Posterior cingulate gyrus (tissue), 11 donors: ENCODE results near the gene LASP1NB.
"Not testable (repeated sequence)": the region's sequence is repeated elsewhere in the genome, so short reads cannot be mapped to it uniquely, and the experiment has no call there.

ENCODE experiments used
- DNase-seq, 10 donors: peaks; one replicate each; pipeline versions ENCODE4 v3.0.0 to v3.0.0-alpha.2; 2020 to 2021; ENCODE audit warnings: mixed read lengths in 3 of 10
- intact Hi-C: fragments of 100-400 bp; cut with DNase I; formaldehyde crosslinking; loops from one replicate; pipeline ENCODE4 v1.15.1; 2023

LASP1NB gene

GRCh38 chr17:38915639-38915995 is 9.8 kb upstream of the LASP1NB start:
- peak in 4 of 10 donors; percentile 29 to 81 (median 67) for DNase-seq
- intact Hi-C loops: no loop called here

DNA sequence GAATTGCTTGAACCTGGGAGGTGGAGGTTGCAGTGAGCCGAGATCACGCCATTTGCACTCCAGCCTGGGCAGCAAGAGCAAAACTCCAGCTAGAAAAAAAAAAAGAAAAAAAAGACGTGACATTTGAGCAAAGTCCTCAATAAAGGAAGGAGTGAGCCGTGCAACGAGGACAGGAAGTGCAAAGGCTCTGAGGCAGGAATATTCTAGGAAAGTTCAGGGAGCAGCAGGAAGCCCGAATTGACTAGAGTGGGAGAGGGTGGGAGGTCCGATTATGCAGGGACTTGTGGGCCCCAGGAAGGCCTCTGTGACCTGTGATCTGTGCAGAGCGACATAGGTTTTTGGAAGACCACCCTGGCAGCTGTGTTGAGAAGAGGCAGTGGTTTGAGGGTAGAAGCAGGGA is 8.6 kb upstream of the LASP1NB start:
- intact Hi-C loops: no loop called here
- peak in 2 of 10 donors; percentile 15 to 31 for DNase-seq

DNA sequence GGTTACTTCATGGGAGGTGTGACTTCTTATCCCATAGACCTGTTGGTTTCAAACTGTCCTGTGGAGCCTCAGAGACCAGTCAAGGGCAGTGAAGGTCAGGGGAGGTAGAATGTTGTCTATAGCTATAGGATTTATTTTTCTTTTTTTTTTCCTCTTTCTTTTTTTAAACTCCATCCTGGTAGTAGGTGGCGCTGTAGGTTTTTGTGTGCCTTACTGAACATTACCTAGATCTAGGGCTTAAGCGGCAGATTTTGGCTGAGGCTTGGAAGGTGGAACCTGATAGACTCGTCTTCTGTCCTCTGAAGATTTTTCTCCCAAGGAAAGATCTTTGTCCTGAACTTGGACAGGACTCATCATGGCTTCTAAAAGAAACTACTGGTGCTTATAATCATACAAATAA is 8.2 kb upstream of the LASP1NB start:
- peak in 2 of 10 donors; percentile 1 to 29 for DNase-seq
- intact Hi-C loops: no loop called here

DNA sequence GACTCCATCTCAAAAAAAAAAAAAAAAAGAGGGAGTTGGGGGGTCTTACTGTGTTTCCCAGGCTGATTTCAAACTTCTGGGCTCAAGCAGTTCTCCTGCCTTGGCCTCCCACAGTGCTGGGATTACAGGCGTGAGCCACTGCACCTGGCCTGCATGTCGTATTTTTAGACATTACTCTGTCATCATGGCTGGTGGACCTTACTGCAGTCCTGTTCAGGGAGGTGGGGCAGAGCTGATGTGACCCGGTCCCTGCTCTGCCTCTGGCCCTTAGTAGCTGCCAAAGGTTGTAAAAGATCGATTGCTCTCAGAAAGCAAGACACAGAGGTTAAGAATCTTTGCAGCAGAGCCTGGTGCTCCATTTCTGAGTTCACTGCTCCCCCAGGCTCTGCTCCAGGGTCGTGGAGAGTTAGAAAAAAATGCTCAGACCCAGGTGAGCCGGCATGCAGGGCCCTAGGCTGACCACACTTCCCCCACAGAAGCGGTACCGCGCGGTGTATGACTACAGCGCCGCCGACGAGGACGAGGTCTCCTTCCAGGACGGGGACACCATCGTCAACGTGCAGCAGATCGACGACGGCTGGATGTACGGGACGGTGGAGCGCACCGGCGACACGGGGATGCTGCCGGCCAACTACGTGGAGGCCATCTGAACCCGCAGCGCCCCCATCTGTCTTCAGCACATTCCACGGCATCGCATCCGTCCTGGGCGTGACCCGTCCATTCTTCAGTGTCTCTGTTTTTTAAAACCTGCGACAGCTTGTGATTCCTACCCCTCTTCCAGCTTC is 7.1 kb upstream of the LASP1NB start:
- intact Hi-C loops: no loop called here

GRCh38 chr17:38918916-38919315 is 6.5 kb upstream of the LASP1NB start:
- peak in 1 of 10 donors; percentile 61 for DNase-seq
- intact Hi-C loops: no loop called here

More for the DNA sequence above, 7.1 kb upstream of the LASP1NB start:
- peak in 2 of 10 donors; percentile 73 to 83 for DNase-seq

- intact Hi-C loops: no loop called here
- peak in 2 of 10 donors; percentile 39 to 70 for DNase-seq
These were observed 5.9 kb upstream of the LASP1NB start for GRCh38 chr17:38919316-38920078.

GRCh38 chr17:38920374-38921291 is 4.8 kb upstream of the LASP1NB start:
- peak in 2 of 10 donors; percentile 63 to 85 for DNase-seq
- intact Hi-C loops: no loop called here

DNA sequence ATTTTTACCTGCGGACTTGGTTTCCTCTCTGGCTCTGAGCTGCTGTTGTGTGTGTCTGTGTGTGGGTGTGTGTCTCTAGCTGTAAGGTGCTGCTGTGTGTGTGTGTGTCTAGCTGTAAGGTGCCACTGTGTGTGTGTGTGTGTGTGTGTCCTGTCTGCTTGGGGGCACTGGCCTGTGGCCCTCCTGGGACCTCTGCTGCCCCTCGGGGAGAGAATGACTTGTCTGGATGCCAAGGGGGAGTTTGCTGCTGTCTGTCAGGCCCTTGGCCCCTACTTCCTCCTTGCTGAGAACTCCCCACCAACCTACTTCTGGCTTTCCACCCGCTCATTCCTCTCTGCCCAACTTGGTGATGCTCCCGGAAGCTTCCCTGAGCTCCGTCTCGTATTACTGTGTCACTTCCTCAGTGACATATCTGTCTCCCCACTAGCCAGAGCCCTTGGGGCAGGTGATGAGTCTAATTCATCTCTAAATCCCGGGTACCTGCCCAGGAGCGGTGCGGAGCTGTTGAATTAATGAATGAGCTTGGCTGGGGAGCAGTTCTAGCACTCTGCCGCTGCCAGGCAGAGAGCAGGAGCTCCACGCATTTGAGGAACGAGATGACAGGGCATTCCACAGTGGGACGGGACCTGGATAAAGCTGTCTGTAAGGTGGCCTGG is 3.5 kb upstream of the LASP1NB start:
- intact Hi-C loops: no loop called here
- DNase-seq: peak in 2 of 10 donors; percentile 76 to 82

GRCh38 chr17:38922538-38923297 is 2.7 kb upstream of the LASP1NB start:
- intact Hi-C loops: no loop called here
- DNase-seq: peak in 3 of 10 donors; percentile 44 to 82 (median 72)

DNA sequence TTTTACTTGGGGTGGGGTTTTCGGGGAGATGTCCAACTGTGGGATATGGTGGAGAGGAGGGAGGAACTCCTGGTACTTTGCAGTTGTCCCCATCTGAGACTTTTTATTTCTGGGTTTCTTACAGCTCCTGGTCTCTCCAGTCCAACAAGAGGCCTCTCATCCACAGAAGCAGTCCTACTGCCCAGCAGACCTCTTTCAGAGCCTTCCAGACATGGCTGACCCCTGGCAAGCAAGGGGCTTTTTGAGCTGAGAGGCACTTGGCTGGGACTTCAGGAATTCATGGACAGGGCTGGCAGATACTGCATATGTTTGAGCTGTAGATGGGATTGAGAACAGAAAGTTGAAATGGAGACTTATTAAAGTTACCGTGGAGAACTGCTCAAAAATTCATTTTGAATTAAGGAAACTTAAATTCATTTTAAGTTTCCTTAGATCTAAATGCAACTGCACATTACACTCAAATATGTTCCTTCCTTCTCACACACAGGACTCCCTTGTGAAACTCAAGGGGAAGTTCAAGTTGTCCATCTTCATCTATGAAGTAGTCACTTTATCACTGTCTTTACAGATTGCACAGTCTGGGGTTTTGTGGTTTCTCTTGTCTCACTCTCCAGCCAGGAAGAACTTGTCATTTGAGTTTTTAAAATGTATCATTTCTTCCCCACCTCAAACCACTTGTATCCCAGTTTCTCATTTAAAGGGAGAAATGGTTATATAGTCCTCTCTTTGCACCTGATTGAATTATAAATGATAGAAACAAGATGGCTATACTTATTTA is 1.1 kb downstream of the LASP1NB start:
- DNase-seq: peak in 1 of 10 donors; percentile 69
- intact Hi-C loops: no loop called here

- intact Hi-C loops: not testable (repeated sequence)
- peak in 2 of 10 donors; percentile 20 to 43 for DNase-seq
These were observed 5.4 kb downstream of the LASP1NB start for GRCh38 chr17:38930782-38931181.

DNA sequence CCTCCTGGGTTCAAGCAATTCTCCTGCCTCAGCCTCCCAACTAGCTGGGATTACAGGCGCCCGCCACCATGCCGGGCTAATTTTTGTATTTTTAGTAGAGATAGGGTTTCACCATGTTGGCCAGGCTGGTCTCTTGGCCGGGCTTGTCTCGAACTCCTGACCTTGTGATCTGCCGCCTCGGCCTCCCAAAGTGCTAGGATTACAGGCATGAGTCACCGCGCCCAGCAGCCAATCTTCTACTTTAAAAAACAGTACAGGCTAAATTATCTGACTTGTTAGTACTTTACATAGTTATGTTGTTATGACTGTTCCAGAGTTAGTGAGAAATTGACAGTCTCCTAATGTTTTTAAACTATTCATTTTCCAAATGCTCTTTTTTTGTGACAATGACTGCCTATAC is 8.5 kb downstream of the LASP1NB start:
- DNase-seq: peak in 2 of 10 donors; percentile 26 to 45
- intact Hi-C loops: not testable (repeated sequence)

DNA sequence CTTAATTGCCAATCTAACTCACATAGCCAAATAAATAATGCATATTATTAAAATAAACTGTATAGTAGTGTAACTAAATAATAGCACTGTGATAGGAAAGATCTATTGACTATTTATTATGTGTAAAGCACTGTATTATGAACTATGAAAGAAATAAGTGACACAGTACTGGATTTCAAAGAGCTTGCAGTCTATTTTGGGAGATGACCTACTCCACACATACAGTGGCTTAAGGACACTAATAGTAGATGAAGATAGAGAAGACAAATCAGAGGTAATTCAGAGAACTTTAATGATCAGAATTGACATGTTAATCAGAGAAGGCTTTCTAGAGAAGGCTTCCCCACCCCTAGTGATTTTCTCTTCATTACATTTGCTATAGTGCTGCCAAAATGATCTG is 14.6 kb downstream of the LASP1NB start:
- intact Hi-C loops: no loop called here
- DNase-seq: no peak

GRCh38 chr17:38940404-38940803 is 15.0 kb downstream of the LASP1NB start:
- intact Hi-C loops: no loop called here
- DNase-seq: no peak

GRCh38 chr17:38942696-38943334 is 17.4 kb downstream of the LASP1NB start:
- intact Hi-C loops: no loop called here
- DNase-seq: no peak

- intact Hi-C loops: no loop called here
- DNase-seq: no peak
These were observed 18.2 kb downstream of the LASP1NB start for GRCh38 chr17:38943607-38944006.

DNA sequence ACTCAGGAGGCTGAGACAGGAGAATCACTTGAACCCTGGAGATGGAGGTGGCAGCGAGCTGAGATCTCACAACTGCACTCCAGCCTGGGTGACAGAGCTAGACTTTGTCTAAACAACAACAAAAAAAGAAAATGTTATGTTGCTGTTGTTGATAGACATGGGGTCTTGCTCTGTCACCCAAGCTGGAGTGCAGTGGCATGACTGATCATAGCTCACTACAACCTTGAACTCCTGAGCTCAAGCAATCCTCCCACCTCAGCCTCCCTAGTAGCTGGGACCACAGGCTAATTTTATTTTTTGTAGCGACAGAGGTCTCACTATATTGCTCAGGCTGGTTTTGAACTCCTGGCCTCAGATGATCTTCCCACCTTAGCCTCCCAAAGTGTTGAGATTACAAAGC is 21.8 kb downstream of the LASP1NB start:
- DNase-seq: no peak

DNA sequence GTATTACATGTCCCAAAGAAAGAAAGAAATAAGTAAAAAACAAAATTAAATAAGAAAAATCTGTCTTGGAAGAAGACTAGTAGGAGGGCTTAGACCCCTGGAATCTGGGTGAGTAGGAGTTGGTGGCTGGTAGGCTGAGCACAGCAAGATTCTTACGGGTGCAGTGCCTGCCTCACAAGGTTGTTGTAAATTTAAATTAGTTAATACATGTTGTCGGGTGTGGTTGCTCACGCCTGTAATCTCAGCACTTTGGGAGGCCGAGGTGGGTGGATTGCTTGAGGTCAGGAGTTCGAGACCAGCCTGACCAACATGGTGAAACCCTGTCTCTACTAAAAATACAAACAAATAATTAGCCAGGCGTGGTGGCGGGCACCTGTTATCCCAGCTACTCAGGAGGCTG is 28.4 kb downstream of the LASP1NB start:
- DNase-seq, intact Hi-C loops: not testable (repeated sequence)

More for the DNA sequence above, 21.8 kb downstream of the LASP1NB start:
- intact Hi-C loops: no loop called here
